Keratinocyte (primary cell): ENCODE results near the gene CHD1.

Experiments used
- EZH2 ChIP-seq: IDR thresholded peaks from one replicate; pipeline ENCODE4 v1.6.1; 2012; ENCODE audit warnings: inconsistent platforms, mild to moderate bottlenecking, low read length, moderate library complexity
- TF ChIP-seq, protein P1 (sequence below), 3 experiments: IDR thresholded peaks in 1 of 3; conservative IDR thresholded peaks in 1 of 3; optimal IDR thresholded peaks in 1 of 3; 2 replicates in 2 of 3; 3 replicates in 1 of 3; pipeline versions ENCODE3 to v1.5.1; 2011; ENCODE audit warnings: low read length in 3 of 3, mild to moderate bottlenecking in 3 of 3, moderate library complexity in 2 of 3, control low read depth in 1 of 3, inconsistent platforms in 1 of 3; ENCODE audit not compliant: insufficient read depth in 2 of 3; ENCODE audit errors: extremely low read depth in 1 of 3

DNA sequence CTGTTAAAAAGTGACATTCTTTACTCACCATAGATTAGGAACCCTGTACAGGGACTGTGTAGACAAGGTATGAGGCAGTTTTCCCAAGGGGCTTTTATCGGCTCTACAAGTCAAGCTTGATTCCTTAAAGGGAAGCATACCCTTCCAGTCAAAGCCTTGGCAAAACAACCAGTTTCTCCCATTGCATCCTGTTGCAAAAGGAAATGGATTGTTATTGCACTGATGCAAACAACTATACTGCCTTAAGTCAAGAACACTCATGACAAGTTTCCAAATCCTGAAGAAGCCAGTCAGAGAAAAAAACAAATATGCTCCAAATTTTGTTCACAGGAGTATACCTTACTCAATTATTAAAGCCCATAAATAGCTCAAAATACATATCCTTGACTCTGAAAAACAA is 87.9 kb downstream of the CHD1 start:
- TF ChIP-seq, protein P1, sequence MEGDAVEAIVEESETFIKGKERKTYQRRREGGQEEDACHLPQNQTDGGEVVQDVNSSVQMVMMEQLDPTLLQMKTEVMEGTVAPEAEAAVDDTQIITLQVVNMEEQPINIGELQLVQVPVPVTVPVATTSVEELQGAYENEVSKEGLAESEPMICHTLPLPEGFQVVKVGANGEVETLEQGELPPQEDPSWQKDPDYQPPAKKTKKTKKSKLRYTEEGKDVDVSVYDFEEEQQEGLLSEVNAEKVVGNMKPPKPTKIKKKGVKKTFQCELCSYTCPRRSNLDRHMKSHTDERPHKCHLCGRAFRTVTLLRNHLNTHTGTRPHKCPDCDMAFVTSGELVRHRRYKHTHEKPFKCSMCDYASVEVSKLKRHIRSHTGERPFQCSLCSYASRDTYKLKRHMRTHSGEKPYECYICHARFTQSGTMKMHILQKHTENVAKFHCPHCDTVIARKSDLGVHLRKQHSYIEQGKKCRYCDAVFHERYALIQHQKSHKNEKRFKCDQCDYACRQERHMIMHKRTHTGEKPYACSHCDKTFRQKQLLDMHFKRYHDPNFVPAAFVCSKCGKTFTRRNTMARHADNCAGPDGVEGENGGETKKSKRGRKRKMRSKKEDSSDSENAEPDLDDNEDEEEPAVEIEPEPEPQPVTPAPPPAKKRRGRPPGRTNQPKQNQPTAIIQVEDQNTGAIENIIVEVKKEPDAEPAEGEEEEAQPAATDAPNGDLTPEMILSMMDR (optimal IDR thresholded peaks at IDR 0.05 in 1 of 3, IDR thresholded peaks at IDR 0.05 in 1 of 3, conservative IDR thresholded peaks at IDR 0.05 in 1 of 3; ENCODE audit: extremely low read depth in 1 of 3, insufficient read depth in 2 of 3, low read length in 3 of 3): no peak
- TF ChIP-seq EZH2: no peak
